HG03439 (cell line): ENCODE measurements around the gene RAB11FIP3.
"Not testable (repeated sequence)": the region's sequence is repeated elsewhere in the genome, so short reads cannot be mapped to it uniquely, and the experiment has no call there.

ENCODE experiments used
- ATAC-seq: cut with Tn5 transposase; IDR thresholded peaks from one replicate; pipeline ENCODE4 v1.9.1; 2021; ENCODE audit warnings: mild to moderate bottlenecking, moderate library complexity; ENCODE audit not compliant: unreplicated experiment

The RAB11FIP3 gene

GRCh38 chr16:466651-467050, 41.2 kb downstream of the RAB11FIP3 start:
- ATAC-seq = no peak

GRCh38 chr16:467249-467871, 41.9 kb downstream of the RAB11FIP3 start:
- not testable (repeated sequence) for ATAC-seq

- ATAC-seq = no peak
Observed at GRCh38 chr16:468068-468821, 42.8 kb downstream of the RAB11FIP3 start.

GRCh38 chr16:469459-469858, 44.0 kb downstream of the RAB11FIP3 start:
- not testable (repeated sequence) for ATAC-seq

- ATAC-seq = no peak
Observed at GRCh38 chr16:470418-470817, 45.0 kb downstream of the RAB11FIP3 start.

GRCh38 chr16:471353-472198, 46.1 kb downstream of the RAB11FIP3 start:
- no peak for ATAC-seq

GRCh38 chr16:472199-472504, 46.7 kb downstream of the RAB11FIP3 start:
- ATAC-seq = no peak

GRCh38 chr16:473046-474043, 47.9 kb downstream of the RAB11FIP3 start:
- ATAC-seq = no peak

- no peak for ATAC-seq
Observed at GRCh38 chr16:474420-475122, 49.1 kb downstream of the RAB11FIP3 start.

- ATAC-seq = no peak
Observed at GRCh38 chr16:476039-476438, 50.6 kb downstream of the RAB11FIP3 start.

GRCh38 chr16:477301-478157, 52.1 kb downstream of the RAB11FIP3 start:
- no peak for ATAC-seq

GRCh38 chr16:478287-478686, 52.8 kb downstream of the RAB11FIP3 start:
- ATAC-seq = not testable (repeated sequence)

GRCh38 chr16:482468-483185, 57.2 kb downstream of the RAB11FIP3 start:
- no peak for ATAC-seq

GRCh38 chr16:483341-484075, 58.1 kb downstream of the RAB11FIP3 start:
- no peak for ATAC-seq

GRCh38 chr16:489606-490005, 64.2 kb downstream of the RAB11FIP3 start:
- no peak for ATAC-seq

- no peak for ATAC-seq
Observed at GRCh38 chr16:490768-491167, 65.3 kb downstream of the RAB11FIP3 start.

- no peak for ATAC-seq
Observed at GRCh38 chr16:491220-491919, 65.9 kb downstream of the RAB11FIP3 start.
